ENCODE data around the gene HABP4. TPM values are rescaled to one million over a fixed set of nuclear protein-coding genes. Genes with fewer than 3 reads are reported as not detected.

The HABP4 gene
- total RNA-seq, 1 experiment from 2014 or later, result 11.6 TPM

DNA sequence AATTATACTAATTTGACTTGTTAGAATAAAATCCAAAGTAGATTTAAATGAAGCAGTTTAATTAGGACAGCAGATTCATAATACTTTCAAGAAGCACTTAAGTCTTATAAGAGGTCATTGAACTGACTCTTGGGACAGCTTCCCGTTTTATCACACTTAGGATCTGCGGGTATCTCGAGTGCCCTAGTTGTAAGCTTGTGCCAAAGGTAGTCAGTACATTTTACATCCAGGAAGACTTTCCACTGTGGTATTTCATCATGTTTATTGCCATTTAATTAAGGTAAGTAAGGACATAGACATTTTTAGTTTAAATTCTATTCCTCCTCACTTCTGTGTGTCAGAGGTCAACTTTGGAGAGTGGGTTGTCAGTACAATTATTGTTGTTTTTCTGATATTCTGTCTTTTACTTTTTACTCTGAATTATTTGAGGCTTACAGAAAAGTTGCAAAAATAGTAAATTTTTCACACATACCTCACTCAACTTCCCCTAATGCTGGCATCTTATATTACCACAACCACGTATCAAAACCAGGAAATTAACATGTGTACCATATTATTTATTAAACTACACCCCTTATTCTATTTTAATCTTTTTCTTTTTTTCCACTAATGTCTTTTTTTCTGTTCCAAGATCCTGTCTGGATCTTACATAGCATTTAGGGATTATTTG lies 24.3 kb upstream of the HABP4 start:
- Histone ChIP-seq H3K36me3 (ENCODE audit: insufficient read depth, low read length, poor library complexity, severe bottlenecking) (no peaks in the 10 kb centered on the region), H3K27ac (ENCODE audit: low read depth, low read length, poor library complexity, severe bottlenecking) (no peak overlapping the region), H3K4me3 (ENCODE audit: low read depth, low read length, poor library complexity, severe bottlenecking) (no peak overlapping the region), H3K4me1 (ENCODE audit: insufficient read depth, low read length, poor library complexity, severe bottlenecking) (peaks cover under 1% of the 10 kb centered on the region), H3K27me3 (replicated peaks; ENCODE audit: insufficient read depth, low read depth, low read length, poor library complexity) (no peaks in the 10 kb centered on the region), H3K9me3 (ENCODE audit: low read depth, low read length, poor library complexity, severe bottlenecking) (no peaks in the 10 kb centered on the region)
- no peak for TF ChIP-seq EZH2 (IDR thresholded peaks at IDR 0.05; ENCODE audit: borderline replicate concordance, low read depth, low read length, poor library complexity, severe bottlenecking)
- TF ChIP-seq, protein P1, sequence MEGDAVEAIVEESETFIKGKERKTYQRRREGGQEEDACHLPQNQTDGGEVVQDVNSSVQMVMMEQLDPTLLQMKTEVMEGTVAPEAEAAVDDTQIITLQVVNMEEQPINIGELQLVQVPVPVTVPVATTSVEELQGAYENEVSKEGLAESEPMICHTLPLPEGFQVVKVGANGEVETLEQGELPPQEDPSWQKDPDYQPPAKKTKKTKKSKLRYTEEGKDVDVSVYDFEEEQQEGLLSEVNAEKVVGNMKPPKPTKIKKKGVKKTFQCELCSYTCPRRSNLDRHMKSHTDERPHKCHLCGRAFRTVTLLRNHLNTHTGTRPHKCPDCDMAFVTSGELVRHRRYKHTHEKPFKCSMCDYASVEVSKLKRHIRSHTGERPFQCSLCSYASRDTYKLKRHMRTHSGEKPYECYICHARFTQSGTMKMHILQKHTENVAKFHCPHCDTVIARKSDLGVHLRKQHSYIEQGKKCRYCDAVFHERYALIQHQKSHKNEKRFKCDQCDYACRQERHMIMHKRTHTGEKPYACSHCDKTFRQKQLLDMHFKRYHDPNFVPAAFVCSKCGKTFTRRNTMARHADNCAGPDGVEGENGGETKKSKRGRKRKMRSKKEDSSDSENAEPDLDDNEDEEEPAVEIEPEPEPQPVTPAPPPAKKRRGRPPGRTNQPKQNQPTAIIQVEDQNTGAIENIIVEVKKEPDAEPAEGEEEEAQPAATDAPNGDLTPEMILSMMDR (conservative IDR thresholded peaks at IDR 0.05; ENCODE audit: low read depth, low read length), result no peak
- CTCF ChIA-PET, result no interaction called here
- intact Hi-C loops (cut with micrococcal nuclease; ENCODE audit: unreplicated experiment), result no loop called here
- no TSS peak for BruUV-seq (replicated peaks)
- POLR2A ChIA-PET (ENCODE audit: low non-redundant PET), result interaction anchor here (0.5 kb wide), 1 partner anchor 129 kb away, joined by 3 read pairs; no protein-coding TSS in a partner anchor
- DNase-seq (ENCODE audit: low spot score), result no peak

DNA sequence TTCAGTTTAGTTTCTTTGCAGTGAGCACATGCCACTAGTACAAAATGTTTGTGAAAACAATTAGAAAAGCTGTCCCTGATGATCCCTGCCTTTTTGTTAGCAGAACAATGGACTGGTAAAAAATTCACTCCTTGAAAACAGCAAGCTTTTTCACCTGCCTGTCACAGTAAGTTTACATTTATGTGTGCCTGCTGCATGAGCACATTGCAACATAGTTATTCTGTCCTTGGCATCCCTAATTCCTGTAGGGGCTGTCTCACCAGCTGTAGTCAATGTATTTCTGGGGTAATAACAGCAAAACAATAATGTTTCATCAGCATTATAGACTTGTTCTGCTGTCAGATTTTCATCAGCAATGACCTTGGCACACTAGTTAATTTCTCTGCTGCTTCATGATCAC lies 20.2 kb upstream of the HABP4 start:
- ChIA-PET POLR2A (ENCODE audit: low non-redundant PET) (no interaction called here), CTCF (no interaction called here)
- H3K27me3 ChIP-seq (replicated peaks; ENCODE audit: insufficient read depth, low read depth, low read length, poor library complexity), result no peaks in the 10 kb centered on the region
- no peak overlapping the region for H3K4me3 ChIP-seq (ENCODE audit: low read depth, low read length, poor library complexity, severe bottlenecking)
- intact Hi-C loops (cut with micrococcal nuclease; ENCODE audit: unreplicated experiment), result no loop called here
- no peaks in the 10 kb centered on the region for H3K9me3 ChIP-seq (ENCODE audit: low read depth, low read length, poor library complexity, severe bottlenecking)
- no TSS peak for BruUV-seq (replicated peaks)
- TF ChIP-seq, protein P1 (conservative IDR thresholded peaks at IDR 0.05; ENCODE audit: low read depth, low read length), result no peak
- no peak for TF ChIP-seq EZH2 (IDR thresholded peaks at IDR 0.05; ENCODE audit: borderline replicate concordance, low read depth, low read length, poor library complexity, severe bottlenecking)
- no peaks in the 10 kb centered on the region for H3K36me3 ChIP-seq (ENCODE audit: insufficient read depth, low read length, poor library complexity, severe bottlenecking)
- H3K27ac ChIP-seq (ENCODE audit: low read depth, low read length, poor library complexity, severe bottlenecking), result no peak overlapping the region
- H3K4me1 ChIP-seq (ENCODE audit: insufficient read depth, low read length, poor library complexity, severe bottlenecking), result no peaks in the 10 kb centered on the region
- DNase-seq (ENCODE audit: low spot score), result no peak

DNA sequence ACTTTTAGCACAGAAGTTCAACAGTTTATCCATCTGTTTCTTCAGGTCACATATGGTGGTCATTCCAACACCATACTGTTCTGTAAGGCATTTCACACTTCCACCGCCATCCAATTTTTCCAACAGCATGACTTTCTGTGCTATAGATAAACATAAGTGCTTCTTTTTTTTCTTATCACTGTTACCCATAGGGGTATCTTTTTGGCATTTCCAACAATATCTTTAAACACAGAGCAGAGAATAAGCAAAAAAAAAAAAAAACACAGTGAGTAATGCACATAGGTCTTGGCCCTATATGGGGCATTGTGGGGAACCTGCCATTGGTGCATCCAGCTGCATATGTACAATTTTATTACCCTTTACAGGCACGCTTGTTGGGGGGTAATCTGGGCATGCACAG lies 19.6 kb upstream of the HABP4 start:
- DNase-seq (ENCODE audit: low spot score), result no peak
- no peaks in the 10 kb centered on the region for H3K4me1 ChIP-seq (ENCODE audit: insufficient read depth, low read length, poor library complexity, severe bottlenecking)
- H3K27me3 ChIP-seq (replicated peaks; ENCODE audit: insufficient read depth, low read depth, low read length, poor library complexity), result no peaks in the 10 kb centered on the region
- ChIA-PET CTCF (no interaction called here), POLR2A (ENCODE audit: low non-redundant PET) (no interaction called here)
- no TSS peak for BruUV-seq (replicated peaks)
- intact Hi-C loops (cut with micrococcal nuclease; ENCODE audit: unreplicated experiment), result no loop called here
- no peak overlapping the region for H3K4me3 ChIP-seq (ENCODE audit: low read depth, low read length, poor library complexity, severe bottlenecking)
- H3K27ac ChIP-seq (ENCODE audit: low read depth, low read length, poor library complexity, severe bottlenecking), result no peak overlapping the region
- TF ChIP-seq EZH2 (IDR thresholded peaks at IDR 0.05; ENCODE audit: borderline replicate concordance, low read depth, low read length, poor library complexity, severe bottlenecking), result no peak
- TF ChIP-seq, protein P1 (conservative IDR thresholded peaks at IDR 0.05; ENCODE audit: low read depth, low read length), result no peak
- H3K9me3 ChIP-seq (ENCODE audit: low read depth, low read length, poor library complexity, severe bottlenecking), result no peaks in the 10 kb centered on the region
- no peaks in the 10 kb centered on the region for H3K36me3 ChIP-seq (ENCODE audit: insufficient read depth, low read length, poor library complexity, severe bottlenecking)
